ENCODE results near the gene UPF2.

DNA sequence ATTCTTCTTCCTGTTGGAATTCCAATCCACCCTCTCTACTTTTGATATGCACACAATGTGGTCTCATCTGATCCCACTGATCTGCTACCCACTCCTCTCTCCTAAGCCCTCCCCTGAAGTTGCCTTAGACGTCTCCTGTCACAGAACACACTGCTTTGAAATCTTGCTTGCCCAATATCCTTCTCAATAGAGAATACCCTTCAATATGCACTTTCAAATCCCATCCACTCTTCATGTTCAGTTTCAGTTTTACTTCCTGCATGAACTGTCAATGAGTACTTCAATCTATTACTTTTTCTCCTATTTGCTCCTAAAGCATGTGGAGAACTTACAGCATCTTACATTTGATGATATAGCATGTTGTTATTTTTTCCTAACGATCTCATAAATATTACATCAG, 93.5 kb downstream of the UPF2 start:
- TF ChIP-seq RAD21 (conservative IDR thresholded peaks at IDR 0.05) (no peak), CTCF (IDR thresholded peaks at IDR 0.05; ENCODE audit: poor library complexity, severe bottlenecking) (no peak), SMC3 (conservative IDR thresholded peaks at IDR 0.05; ENCODE audit: poor library complexity) (no peak), MXI1 (conservative IDR thresholded peaks at IDR 0.05; ENCODE audit: poor library complexity, severe bottlenecking) (no peak)
